Kidney epithelial cell (primary cell): ENCODE measurements around the gene ZIC3. TPM values are rescaled to one million over a fixed set of nuclear protein-coding genes. Genes with fewer than 3 reads are reported as not detected.

ENCODE experiments used
- DNase-seq: peaks from one replicate; pipeline ENCODE4 v3.0.0-alpha.2; 2010; ENCODE audit warnings: low read depth
- H3K27me3 ChIP-seq: 2 replicates; pipeline ENCODE4 v1.6.0; 2011; ENCODE audit warnings: low read length; ENCODE audit not compliant: control insufficient read depth, insufficient read depth
- H3K36me3 ChIP-seq: 2 replicates; pipeline ENCODE4 v1.5.1; 2011; ENCODE audit warnings: low read length; ENCODE audit not compliant: control insufficient read depth, insufficient read depth
- H3K4me3 ChIP-seq: 2 replicates; pipeline ENCODE4 v1.5.1; 2011; ENCODE audit warnings: low read depth, mild to moderate bottlenecking, control low read depth, low read length
- CTCF ChIP-seq: IDR thresholded peaks from 2 replicates; pipeline ENCODE4 v1.5.1; 2011; ENCODE audit warnings: mild to moderate bottlenecking, moderate library complexity, low read length, control low read depth, inconsistent platforms; ENCODE audit not compliant: insufficient read depth, poor library complexity, severe bottlenecking
- total RNA-seq: library from RNA; depleted of rRNA; stranded (reverse); fragments of >200 nt; gene quantifications from 2 replicates; pipeline ENCODE4 v1.2.3, GENCODE V29; 2015

ZIC3 gene
- total RNA-seq, 1 donor from 2014 or later: not detected

DNA sequence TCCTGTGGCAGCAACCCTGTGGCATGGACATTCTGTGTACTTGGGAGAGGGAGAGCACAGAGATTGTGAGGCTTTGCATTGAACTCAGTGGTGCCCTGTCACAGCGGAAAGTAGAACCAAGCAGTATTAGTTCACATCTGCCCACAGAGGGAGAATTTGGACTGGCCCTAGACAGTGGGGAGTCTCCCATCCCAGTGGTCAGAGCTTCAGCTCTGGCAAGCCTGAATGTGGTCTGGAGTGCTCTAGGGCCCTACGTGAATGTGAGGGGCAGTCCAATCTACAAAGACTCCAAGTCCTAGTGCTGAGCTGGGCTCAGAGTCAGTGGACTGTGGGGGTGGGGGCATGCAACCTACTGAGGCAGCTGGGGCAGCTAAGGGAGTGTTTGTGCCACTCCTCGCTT lies 34.8 kb downstream of the ZIC3 start:
- DNase-seq: no peak
- H3K27me3 ChIP-seq: no peaks in the 10 kb centered on the region
- TF ChIP-seq CTCF: no peak
- no peaks in the 10 kb centered on the region for H3K36me3 ChIP-seq
- H3K4me3 ChIP-seq: no peak overlapping the region
